GM23338 (cell line): ENCODE results near the gene ATF7IP2. TPM values are rescaled to one million over a fixed set of nuclear protein-coding genes. Genes with fewer than 3 reads are reported as not detected.

Experiments used
- ATAC-seq: fragments of 200-7000 bp; cut with Tn5 transposase; 3 replicates; pipeline ENCODE4 v1.9.1; 2020
- DNase-seq: peaks from one replicate; pipeline ENCODE4 v3.0.0-alpha.2; 2015; ENCODE audit warnings: low spot score
- H2AFZ ChIP-seq: fragments of 200-600 bp; sonication (generic); 2 replicates; pipeline ENCODE4 v1.8.0; 2016; ENCODE audit warnings: antibody characterized with exemption, mild to moderate bottlenecking, moderate library complexity
- H3F3A ChIP-seq: fragments of 200-600 bp; sonication (generic); replicated peaks from 2 replicates; pipeline ENCODE4 v1.8.0; 2017; ENCODE audit warnings: antibody characterized with exemption, mixed run types, low read depth
- H3K27ac ChIP-seq: fragments of 200-600 bp; sonication (generic); 2 replicates; pipeline ENCODE4 v1.6.1; 2016; ENCODE audit warnings: low read depth
- H3K27me3 ChIP-seq: fragments of 200-600 bp; sonication (generic); 2 replicates; pipeline ENCODE4 v1.8.0; 2016; ENCODE audit warnings: mild to moderate bottlenecking, mixed run types, moderate library complexity; ENCODE audit not compliant: insufficient read depth
- H3K36me3 ChIP-seq: fragments of 200-600 bp; sonication (generic); 2 replicates; pipeline ENCODE4 v1.8.0; 2016; ENCODE audit warnings: mild to moderate bottlenecking; ENCODE audit not compliant: insufficient read depth
- H3K4me1 ChIP-seq: fragments of 200-600 bp; sonication (generic); 2 replicates; pipeline ENCODE4 v1.8.0; 2016; ENCODE audit warnings: mild to moderate bottlenecking, moderate library complexity; ENCODE audit not compliant: insufficient read depth
- H3K4me2 ChIP-seq: fragments of 200-600 bp; sonication (generic); 2 replicates; pipeline ENCODE4 v1.7.1; 2017; ENCODE audit warnings: mixed run types
- H3K4me3 ChIP-seq: fragments of 200-600 bp; sonication (generic); 2 replicates; pipeline ENCODE4 v1.6.1; 2016; ENCODE audit warnings: mixed run types
- H3K79me2 ChIP-seq: fragments of 200-600 bp; sonication (generic); replicated peaks from 2 replicates; pipeline ENCODE4 v1.8.0; 2017; ENCODE audit warnings: mild to moderate bottlenecking; ENCODE audit not compliant: insufficient read depth
- H3K9me2 ChIP-seq: fragments of 200-600 bp; sonication (generic); 2 replicates; pipeline ENCODE4 v1.8.0; 2017; ENCODE audit not compliant: insufficient read depth
- H4K20me1 ChIP-seq: fragments of 200-600 bp; sonication (generic); replicated peaks from 2 replicates; pipeline ENCODE4 v1.8.0; 2017; ENCODE audit warnings: mild to moderate bottlenecking; ENCODE audit not compliant: insufficient read depth
- H3K27ac Mint-ChIP-seq: 2 replicates; pipeline ENCODE4 v1.8.0; 2020; ENCODE audit warnings: inconsistent platforms, mild to moderate bottlenecking, moderate library complexity, mixed read lengths
- H3K27me3 Mint-ChIP-seq: 3 replicates; pipeline ENCODE4 v1.8.0; 2022; ENCODE audit warnings: low read depth, mild to moderate bottlenecking, moderate library complexity, mixed read lengths, inconsistent platforms; ENCODE audit not compliant: insufficient read depth, poor library complexity
- H3K36me3 Mint-ChIP-seq: 3 replicates; pipeline ENCODE4 v1.8.0; 2021; ENCODE audit warnings: low read depth, mild to moderate bottlenecking, inconsistent platforms, moderate library complexity, mixed read lengths
- H3K4me1 Mint-ChIP-seq: 3 replicates; pipeline ENCODE4 v1.8.0; 2020; ENCODE audit warnings: mild to moderate bottlenecking, inconsistent platforms, mixed read lengths
- H3K4me3 Mint-ChIP-seq: 3 replicates; pipeline ENCODE4 v1.8.0; 2021; ENCODE audit warnings: moderate library complexity, mild to moderate bottlenecking, inconsistent platforms, mixed read lengths
- H3K9me3 Mint-ChIP-seq: 3 replicates; pipeline ENCODE4 v1.8.0; 2020; ENCODE audit warnings: moderate library complexity, mild to moderate bottlenecking, inconsistent platforms, mixed read lengths
- CREB1 ChIP-seq: fragments of 250-450 bp; sonication (Bioruptor Pico); IDR thresholded peaks from 2 replicates; pipeline ENCODE4 v1.5.0; 2020; ENCODE audit warnings: low read depth, mild to moderate bottlenecking, moderate library complexity
- CTCF ChIP-seq, 2 experiments: fragments of 200-600 bp in 1 of 2; sonication (generic) in 1 of 2; conservative IDR thresholded peaks; 2 replicates each; pipeline versions ENCODE4 v1.5.1 to v1.6.1; 2016 to 2017; ENCODE audit warnings: antibody characterized with exemption in 2 of 2, low read depth in 2 of 2, mild to moderate bottlenecking in 2 of 2, moderate library complexity in 1 of 2
- ETS1 ChIP-seq: IDR thresholded peaks from 2 replicates; pipeline ENCODE4 v1.6.1; 2016; ENCODE audit warnings: antibody characterized with exemption
- EZH2 ChIP-seq: fragments of 200-600 bp; sonication (generic); IDR thresholded peaks from one replicate; pipeline ENCODE4 v1.8.0; 2017; ENCODE audit warnings: antibody characterized with exemption, mild to moderate bottlenecking, low read depth; ENCODE audit not compliant: unreplicated experiment
- JUNB ChIP-seq: IDR thresholded peaks from one replicate; pipeline ENCODE4 v1.6.1; 2016; ENCODE audit warnings: antibody characterized with exemption; ENCODE audit not compliant: unreplicated experiment
- POLR2AphosphoS5 ChIP-seq: IDR thresholded peaks from 2 replicates; pipeline ENCODE4 v1.6.1; 2016; ENCODE audit warnings: antibody characterized with exemption, low read depth
- STAT1 ChIP-seq: IDR thresholded peaks from one replicate; pipeline ENCODE4 v1.6.1; 2016; ENCODE audit warnings: antibody characterized with exemption; ENCODE audit not compliant: unreplicated experiment
- ZNF114 ChIP-seq: fragments of 250-450 bp; sonication (Bioruptor Pico); IDR thresholded peaks from 2 replicates; pipeline ENCODE4 v1.5.0; 2020; ENCODE audit warnings: mild to moderate bottlenecking, moderate library complexity
- ZNF462 ChIP-seq: fragments of 250-450 bp; sonication (Bioruptor Pico); IDR thresholded peaks from 2 replicates; pipeline ENCODE4 v1.5.0; 2020; ENCODE audit warnings: mild to moderate bottlenecking, moderate library complexity
- polyA plus RNA-seq: library from polyadenylated mRNA; unstranded; fragments of >200 nt; fragmentation: Nextera tagmentation; extraction: Ambion mirVana; gene quantifications from 2 replicates; pipeline ENCODE4 v1.2.1, GENCODE V29; 2016
- total RNA-seq: library from RNA; depleted of rRNA; stranded (reverse); fragments of >200 nt; shearing (Covaris generic); gene quantifications from 2 replicates; pipeline ENCODE4 v1.2.3, GENCODE V29; 2014

The ATF7IP2 gene
- total and polyA plus RNA-seq, 2 experiments from 2014 or later, result 27.9 to 55.7 TPM

- Histone ChIP-seq H3K27me3 (no peaks in the 10 kb centered on the region), H3K4me1 (no peaks in the 10 kb centered on the region), H3K9me2 (no peaks in the 10 kb centered on the region), H3K4me3 (no peak overlapping the region), H3K27ac (no peak overlapping the region), H4K20me1 (no peaks in the 10 kb centered on the region), H3K79me2 (no peaks in the 10 kb centered on the region), H3F3A (no peaks in the 10 kb centered on the region), H3K36me3 (no peaks in the 10 kb centered on the region), H2AFZ (no peak overlapping the region), H3K4me2 (no peak overlapping the region)
- DNase-seq, result no peak
- Mint-ChIP-seq H3K4me3 (no peak overlapping the region), H3K9me3 (no peaks in the 10 kb centered on the region; the same call in 2 of the 3 replicates), H3K36me3 (no peaks in the 10 kb centered on the region), H3K27me3 (no peaks in the 10 kb centered on the region), H3K27ac (no peak overlapping the region), H3K4me1 (no peaks in the 10 kb centered on the region)
- no peak for TF ChIP-seq EZH2
- TF ChIP-seq ETS1, result no peak
- no peak for ATAC-seq
Observed at GRCh38 chr16:10525214-10525825, 139.5 kb downstream of the ATF7IP2 start.

- Mint-ChIP-seq H3K4me3 (no peak overlapping the region), H3K27ac (no peak overlapping the region)
- H3F3A ChIP-seq, result no peaks in the 10 kb centered on the region
- TF ChIP-seq ZNF462 (CRISPR knock-in tag), result no peak
- no peak for TF ChIP-seq CREB1 (CRISPR knock-in tag)
- TF ChIP-seq JUNB, result no peak
- TF ChIP-seq CTCF (conservative IDR thresholded peaks at IDR 0.05; ENCODE audit: low read depth in 2 of 2), result no peak
- no peak for TF ChIP-seq EZH2
- no peak for TF ChIP-seq STAT1
- no peak for TF ChIP-seq ZNF114 (CRISPR knock-in tag)
- TF ChIP-seq POLR2AphosphoS5, result no peak
- TF ChIP-seq ETS1, result no peak
Observed at GRCh38 chr16:10526962-10527361, 141.1 kb downstream of the ATF7IP2 start.

More at GRCh38 chr16:10526962-10527361, 141.1 kb downstream of the ATF7IP2 start:
- ATAC-seq, result no peak
- Histone ChIP-seq H4K20me1 (no peaks in the 10 kb centered on the region), H3K27ac (no peak overlapping the region), H3K36me3 (no peaks in the 10 kb centered on the region), H3K4me2 (no peak overlapping the region), H3K27me3 (no peaks in the 10 kb centered on the region), H3K79me2 (no peaks in the 10 kb centered on the region), H3K9me2 (no peaks in the 10 kb centered on the region), H3K4me1 (no peaks in the 10 kb centered on the region), H2AFZ (no peak overlapping the region), H3K4me3 (no peak overlapping the region)
- Mint-ChIP-seq H3K9me3 (no peaks in the 10 kb centered on the region; the same call in 2 of the 3 replicates), H3K27me3 (no peaks in the 10 kb centered on the region), H3K4me1 (no peaks in the 10 kb centered on the region), H3K36me3 (no peaks in the 10 kb centered on the region)
- no peak for DNase-seq
